ENCODE results near the gene MACROD2.

MACROD2 gene

GRCh38 chr20:14336686-14337085 is 341.4 kb downstream of the MACROD2 start:
- DNase-seq (ENCODE audit: low read depth in 2 of 2) = no peak

GRCh38 chr20:14337400-14338171 is 342.3 kb downstream of the MACROD2 start, which contains the start of gene FLRT3:
Gene FLRT3 (minus strand): TSS chr20:14337612. CDS start chr20:14327506, 10,106 bp downstream.
- DNase-seq (ENCODE audit: low read depth in 2 of 2) = no peak

DNA sequence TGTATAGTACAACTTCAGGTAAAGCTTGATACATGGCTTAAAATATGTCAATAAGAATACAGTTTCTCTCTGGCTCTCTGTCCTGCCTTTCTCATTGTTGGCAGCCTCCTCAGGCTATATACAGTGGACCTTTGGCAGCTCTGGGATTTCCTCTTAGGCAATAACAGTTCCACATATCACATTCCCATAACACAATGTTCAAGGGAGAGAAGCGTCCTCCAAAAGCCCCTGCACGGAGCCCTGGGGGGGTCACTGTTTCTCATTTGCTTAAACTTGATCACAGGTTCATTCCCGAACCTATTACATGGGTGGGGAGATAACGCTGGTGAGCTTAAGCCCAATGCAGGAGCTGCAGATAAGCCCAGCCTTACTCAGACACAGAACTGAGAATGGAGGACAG is 346.5 kb downstream of the MACROD2 start:
- no peak for DNase-seq (ENCODE audit: low read depth in 2 of 2)

- DNase-seq (ENCODE audit: low read depth in 2 of 2) = no peak
These were observed 347.6 kb downstream of the MACROD2 start for GRCh38 chr20:14342918-14343317.

- no peak for DNase-seq (ENCODE audit: low read depth in 2 of 2)
These were observed 348.3 kb downstream of the MACROD2 start for GRCh38 chr20:14343491-14344065.

DNA sequence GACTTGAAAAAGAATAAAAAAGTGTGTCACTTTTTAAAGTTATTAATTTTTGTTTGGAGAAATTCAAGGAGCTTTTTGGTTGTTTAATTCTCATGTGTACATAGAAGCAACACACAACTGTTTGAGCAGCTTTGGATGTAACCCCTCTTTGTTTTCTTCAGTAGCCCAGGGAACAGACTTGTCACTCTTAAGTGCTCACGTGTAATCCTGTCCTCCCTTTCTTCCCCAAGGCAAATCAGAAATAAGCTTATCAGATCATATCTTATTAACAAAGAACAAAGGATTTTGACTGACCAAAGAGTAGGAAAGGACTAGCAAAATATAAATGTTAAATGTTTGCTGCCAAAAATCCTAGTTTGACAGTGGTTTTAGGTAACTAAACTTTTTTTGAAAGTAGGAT is 349.4 kb downstream of the MACROD2 start:
- no peak for DNase-seq (ENCODE audit: low read depth in 2 of 2)

DNA sequence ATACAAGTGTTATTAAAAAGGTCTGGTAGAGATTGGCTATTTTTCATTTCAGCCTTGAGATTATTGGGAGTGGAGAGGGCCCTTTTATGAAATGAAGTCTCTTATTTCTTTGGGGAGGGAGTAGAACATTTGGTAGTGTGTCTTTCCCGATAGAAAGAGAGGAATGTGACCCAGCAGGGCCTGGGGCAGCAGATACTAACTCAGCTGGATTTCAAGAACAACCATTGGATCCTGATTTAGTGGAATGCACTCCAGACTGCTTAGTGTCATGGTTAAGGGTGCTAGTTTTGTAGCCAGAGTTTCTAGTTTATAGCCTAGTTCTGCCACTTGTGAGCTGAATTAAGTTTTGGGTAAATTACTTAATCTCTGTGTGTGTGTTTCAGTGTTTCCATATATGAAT is 360.5 kb downstream of the MACROD2 start:
- no peak for DNase-seq (ENCODE audit: low read depth in 2 of 2)

DNA sequence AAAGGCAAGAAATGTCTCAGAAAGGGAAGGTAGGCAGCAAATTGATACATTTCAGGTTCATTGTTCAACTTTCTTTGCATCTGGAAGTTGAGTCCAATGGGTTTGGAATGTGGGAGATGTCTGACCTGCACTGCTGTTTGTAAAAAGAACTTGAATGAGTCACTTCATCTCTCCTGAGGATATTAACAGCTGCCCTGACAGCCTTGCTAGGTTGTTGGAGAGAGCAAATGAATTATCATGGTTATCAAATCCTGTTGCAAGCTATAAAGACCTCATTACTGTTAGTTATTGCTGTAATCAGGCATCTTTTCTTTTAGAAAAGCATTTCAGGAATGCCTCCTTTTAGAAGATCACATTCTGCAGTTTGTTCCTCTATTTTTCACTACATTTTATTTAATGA is 365.1 kb downstream of the MACROD2 start:
- no peak for DNase-seq (ENCODE audit: low read depth in 2 of 2)

- DNase-seq (ENCODE audit: low read depth in 2 of 2) = no peak
These were observed 366.4 kb downstream of the MACROD2 start for GRCh38 chr20:14361509-14362345.

GRCh38 chr20:14374196-14374595 is 378.9 kb downstream of the MACROD2 start:
- DNase-seq (ENCODE audit: low read depth in 2 of 2) = no peak

GRCh38 chr20:14375416-14375985 is 380.2 kb downstream of the MACROD2 start:
- DNase-seq (ENCODE audit: low read depth in 2 of 2) = no peak

GRCh38 chr20:14378326-14378725 is 383.0 kb downstream of the MACROD2 start:
- DNase-seq (ENCODE audit: low read depth in 2 of 2) = no peak

DNA sequence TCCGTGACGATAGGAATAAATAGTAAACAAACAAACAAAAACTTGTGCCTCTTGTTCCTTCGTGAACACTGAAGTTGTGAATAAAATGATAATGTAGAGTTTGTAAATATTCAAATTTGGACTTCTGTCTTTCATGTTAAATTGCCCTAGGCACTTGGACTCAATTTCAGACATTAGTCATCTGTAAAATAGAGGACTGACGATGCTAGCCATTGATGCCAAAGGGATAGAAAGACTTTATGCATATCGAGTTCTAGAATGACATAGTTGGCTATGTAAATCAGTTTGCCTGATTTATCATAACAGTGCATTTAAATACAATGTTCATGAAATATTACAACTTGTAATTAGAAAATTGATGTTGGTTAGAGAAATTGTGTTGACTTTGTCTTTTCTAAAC is 388.0 kb downstream of the MACROD2 start:
- no peak for DNase-seq (ENCODE audit: low read depth in 2 of 2)

DNA sequence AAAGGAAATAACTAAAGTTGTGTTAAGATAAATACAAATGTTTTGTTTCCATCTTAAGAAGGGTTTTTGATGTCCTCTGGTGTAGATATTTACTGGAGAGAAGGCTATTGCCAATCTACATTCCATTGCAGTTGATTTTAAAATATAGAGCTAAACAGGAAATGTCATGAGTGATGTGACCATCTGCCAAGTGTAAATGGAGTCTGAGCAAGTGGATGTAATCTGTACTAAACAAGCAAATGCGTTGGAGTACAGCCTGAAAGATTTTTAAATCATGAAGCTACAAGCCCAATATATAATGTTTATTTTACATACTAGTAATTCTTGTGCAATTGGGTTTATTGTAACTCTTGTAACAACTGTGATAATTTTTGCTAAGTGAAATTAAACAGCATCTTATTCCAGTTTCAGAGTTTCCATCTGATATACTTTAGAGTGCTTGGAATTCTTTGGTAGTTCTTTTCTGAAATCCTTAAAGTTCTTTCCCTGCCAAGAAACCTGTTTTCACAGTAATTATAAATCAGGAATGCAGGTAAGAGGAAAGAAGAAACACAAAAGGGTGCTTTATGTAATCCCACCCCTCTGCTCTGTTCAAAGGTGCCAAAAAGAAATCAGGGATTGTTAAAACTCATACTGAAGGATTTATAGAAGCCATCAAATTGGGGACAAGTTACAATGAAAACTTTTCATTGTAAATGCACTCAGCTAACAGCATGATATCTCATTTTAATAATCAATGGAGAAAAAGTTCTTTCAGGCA is 389.3 kb downstream of the MACROD2 start:
- no peak for DNase-seq (ENCODE audit: low read depth in 2 of 2)

GRCh38 chr20:14385176-14385740 is 389.9 kb downstream of the MACROD2 start:
- DNase-seq (ENCODE audit: low read depth in 2 of 2) = no peak

GRCh38 chr20:14386726-14387125 is 391.4 kb downstream of the MACROD2 start:
- DNase-seq (ENCODE audit: low read depth in 2 of 2) = no peak

- no peak for DNase-seq (ENCODE audit: low read depth in 2 of 2)
These were observed 406.3 kb downstream of the MACROD2 start for GRCh38 chr20:14401479-14402138.

GRCh38 chr20:14404515-14404914 is 409.2 kb downstream of the MACROD2 start:
- DNase-seq (ENCODE audit: low read depth in 2 of 2) = no peak

GRCh38 chr20:14406495-14406894 is 411.2 kb downstream of the MACROD2 start:
- no peak for DNase-seq (ENCODE audit: low read depth in 2 of 2)

GRCh38 chr20:14407336-14407735 is 412.0 kb downstream of the MACROD2 start:
- no peak for DNase-seq (ENCODE audit: low read depth in 2 of 2)
